Activated CD4-positive, CD25-positive, alpha-beta regulatory T cell treated with anti-CD3 and anti-CD28 coated beads, Interleukin-2, amount 50 U/mL, for 72 hours (primary cell): ENCODE data around the gene DNAJA2.

Source experiments
- DNase-seq: peaks from one replicate; pipeline ENCODE4 v3.0.0; 2021

DNAJA2 gene

DNA sequence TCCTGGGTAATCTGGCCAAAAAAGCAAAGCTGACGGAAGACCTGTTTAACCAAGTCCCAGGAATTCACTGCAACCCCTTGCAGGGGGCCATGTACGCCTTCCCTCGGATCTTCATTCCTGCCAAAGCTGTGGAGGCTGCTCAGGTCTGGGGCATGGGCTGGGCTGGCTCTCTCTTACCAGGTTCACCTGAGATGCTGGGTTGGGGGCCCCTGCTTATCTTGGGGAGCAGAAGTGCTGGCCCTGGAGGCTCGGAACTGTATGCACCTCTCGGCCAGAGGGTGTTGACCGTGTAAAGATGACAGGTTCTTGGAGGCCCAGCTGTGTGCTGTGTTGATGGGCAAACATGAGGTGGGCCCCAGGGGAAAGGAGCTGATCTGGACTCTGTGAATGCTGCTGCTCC, 49.1 kb downstream of the DNAJA2 start:
- DNase-seq, result no peak

DNA sequence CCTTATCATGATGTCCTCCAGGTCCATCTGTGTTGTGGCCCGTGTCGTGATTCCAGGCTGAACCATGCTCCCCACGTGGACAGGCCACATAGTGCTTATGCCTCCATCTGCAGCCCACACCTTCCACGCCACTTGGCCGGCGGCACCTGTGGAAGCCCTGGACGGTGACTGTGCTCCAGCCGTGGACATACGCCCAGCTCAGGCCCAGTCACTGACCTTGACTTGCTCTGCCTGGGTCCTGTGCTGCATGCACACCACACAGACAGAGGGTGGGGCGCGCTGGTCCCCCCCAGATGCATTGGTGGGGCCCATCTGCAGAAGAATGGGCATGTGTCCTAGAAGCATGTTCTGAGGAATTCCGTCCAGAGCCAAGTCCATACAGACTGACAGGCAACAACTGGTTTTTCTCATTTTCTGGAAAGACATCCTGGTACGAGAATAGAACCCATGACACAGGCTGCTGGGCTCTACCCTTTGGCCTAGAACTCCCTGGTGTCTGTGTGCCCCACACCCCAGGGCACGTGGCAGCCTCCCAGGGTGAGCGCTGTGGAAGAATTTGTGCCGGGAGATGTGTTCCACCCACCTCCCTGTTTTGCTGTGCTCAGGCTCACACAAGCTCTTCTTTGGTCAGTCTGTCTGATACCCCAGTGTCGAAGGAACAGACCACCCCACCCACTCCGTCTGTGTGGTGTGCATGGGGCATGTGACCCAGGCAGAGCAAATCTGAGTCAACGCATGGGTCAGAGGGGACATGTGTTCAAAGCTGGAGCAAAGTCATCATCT, 49.8 kb downstream of the DNAJA2 start:
- no peak for DNase-seq

DNA sequence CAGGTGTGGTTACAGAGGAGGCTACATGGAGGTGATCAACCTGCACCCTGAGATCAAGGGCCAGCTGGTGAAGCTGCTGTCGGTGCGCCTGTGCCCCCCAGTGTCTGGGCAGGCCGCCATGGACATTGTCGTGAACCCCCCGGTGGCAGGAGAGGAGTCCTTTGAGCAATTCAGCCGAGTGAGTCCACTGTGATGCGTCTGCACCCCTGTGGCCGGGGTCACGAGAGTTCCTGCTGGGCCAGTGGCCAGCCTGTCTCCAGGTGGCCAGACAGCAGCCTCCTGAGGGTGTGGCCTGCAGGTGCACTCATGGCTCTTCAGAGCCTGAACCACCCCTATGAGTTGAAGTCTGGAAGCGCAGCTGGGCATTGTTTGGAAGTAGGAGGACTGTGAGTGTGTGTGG, 51.2 kb downstream of the DNAJA2 start:
- no peak for DNase-seq

DNA sequence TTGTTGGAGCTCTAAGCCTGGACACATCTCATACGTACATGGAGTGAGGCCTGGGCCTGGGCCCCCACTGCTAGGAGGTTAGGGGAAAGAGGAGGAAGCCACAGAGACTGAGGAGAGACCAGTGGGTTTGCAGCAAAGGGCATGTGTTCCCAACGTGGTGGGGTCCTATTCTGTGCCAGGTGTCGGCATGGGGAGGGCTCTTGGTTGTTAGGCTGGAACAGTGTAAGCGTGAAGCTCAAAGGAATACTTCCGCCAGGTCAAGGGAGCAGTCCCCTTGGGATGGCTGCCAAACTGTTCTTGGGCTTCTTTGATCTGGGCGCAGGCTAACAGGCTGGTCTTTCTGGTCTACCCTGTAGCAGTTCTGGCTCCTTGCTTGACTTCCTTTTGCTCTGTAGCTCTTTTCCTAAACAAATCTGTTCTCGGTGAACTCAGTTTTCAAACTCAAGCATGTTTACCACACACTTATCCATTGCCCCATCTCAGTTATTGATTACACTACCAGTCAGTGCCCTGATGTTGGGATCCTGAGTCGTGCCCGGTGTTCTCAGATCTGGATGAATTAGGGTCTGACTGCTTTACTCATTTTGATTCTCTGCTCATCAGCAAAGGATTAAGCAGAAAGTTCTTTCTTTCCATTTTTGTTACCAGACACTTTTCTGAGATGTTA, 52.9 kb downstream of the DNAJA2 start:
- DNase-seq, result no peak

DNA sequence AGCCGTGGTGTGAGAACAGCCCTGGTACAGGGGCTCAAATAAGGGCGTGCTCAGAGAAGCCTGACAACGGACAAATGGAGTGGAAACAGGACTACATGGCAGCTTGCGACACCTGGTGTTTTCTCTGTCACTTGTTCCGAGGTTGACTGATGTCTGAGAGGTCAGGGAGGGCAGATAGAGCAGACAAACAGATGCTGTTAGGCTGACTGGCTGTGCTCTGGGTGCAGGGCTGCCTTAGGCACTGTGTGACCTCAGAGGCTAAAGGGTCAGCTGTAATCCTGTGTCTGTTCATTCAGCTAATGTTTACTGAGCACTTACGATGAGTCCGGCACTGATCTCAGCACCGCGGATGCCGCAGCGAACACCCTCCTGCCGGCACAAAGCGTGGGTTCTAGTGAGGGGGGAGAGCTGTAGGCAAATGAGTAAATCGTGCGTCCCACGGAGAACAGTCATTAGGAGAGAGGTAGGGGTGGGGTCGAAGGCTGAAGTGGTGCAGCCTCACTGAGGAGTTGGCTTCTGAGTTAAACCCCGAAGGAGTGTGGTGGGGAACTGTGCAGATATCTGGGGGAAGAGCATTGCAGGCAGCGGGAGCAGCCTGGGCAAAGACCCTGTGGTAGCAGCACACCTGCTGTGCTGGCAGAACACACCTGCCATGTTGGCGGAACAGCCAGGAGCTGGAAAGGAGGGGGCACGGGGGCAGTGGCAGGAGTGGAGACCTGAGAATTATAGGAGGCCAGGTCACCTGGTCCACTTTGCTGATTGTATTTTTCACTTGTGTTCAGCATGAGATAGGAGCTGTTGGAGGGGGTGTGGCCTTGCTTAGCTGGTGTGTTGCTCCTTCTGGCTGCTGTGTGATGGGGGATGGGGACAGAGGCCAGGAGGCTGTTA, 54.3 kb downstream of the DNAJA2 start:
- DNase-seq, result no peak

DNA sequence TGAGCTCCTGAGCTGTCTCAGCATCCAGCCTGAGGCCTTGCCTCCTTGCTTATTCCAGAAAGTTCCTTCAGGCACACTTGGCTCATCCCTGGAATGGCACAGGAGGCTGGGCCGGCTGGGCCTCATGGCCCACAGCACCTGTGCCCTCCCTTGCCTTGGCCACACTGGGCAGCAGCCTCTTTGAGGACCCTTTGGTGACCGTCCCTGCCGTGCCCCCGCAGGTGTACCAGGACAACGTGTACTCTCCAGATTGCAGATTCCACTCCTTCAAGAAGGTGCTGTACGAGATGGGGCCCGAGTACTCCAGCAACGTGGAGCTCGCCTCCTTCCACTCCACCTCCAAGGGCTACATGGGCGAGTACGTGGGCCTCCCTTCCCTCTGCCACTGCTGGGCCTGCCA, 55.1 kb downstream of the DNAJA2 start:
- no peak for DNase-seq

DNA sequence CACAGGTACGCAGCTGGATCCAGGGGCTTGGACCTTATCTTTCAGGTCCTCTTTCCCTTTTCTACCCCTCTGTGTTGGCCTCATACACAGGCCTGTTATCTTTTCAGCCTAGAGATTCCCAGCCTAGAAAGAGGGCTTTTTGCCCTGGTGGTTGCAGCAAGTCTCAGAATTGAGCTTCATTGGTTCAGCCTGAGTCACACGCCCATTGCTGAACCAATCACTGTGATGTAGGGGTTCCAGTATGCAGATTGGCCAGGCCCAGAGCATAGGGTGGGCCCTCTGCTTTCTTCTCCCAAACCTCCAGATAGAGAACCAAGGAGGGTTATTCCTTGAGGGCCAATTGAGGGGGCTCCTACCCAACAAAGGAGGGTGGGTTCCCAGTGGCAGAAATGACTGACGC, 56.5 kb downstream of the DNAJA2 start:
- no peak for DNase-seq

DNA sequence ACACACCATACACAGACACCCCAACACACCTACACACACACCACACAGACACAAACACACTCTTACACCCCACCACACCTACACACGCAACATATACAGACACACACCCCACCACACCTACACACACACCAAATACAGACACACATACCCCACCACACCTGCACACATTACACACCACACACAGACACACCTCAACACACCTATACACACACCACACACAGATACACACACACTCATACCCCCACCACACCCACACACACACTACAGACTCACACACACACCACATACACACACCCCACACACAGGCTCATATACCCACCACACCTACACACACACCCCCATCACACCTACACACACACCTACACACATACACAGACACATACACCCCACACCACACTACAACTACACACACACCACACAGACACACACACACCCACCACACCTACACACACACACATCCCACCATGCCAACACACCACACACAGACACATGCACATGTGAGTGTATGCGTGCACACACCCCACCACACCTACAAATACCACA, 57.9 kb downstream of the DNAJA2 start:
- no peak for DNase-seq

DNA sequence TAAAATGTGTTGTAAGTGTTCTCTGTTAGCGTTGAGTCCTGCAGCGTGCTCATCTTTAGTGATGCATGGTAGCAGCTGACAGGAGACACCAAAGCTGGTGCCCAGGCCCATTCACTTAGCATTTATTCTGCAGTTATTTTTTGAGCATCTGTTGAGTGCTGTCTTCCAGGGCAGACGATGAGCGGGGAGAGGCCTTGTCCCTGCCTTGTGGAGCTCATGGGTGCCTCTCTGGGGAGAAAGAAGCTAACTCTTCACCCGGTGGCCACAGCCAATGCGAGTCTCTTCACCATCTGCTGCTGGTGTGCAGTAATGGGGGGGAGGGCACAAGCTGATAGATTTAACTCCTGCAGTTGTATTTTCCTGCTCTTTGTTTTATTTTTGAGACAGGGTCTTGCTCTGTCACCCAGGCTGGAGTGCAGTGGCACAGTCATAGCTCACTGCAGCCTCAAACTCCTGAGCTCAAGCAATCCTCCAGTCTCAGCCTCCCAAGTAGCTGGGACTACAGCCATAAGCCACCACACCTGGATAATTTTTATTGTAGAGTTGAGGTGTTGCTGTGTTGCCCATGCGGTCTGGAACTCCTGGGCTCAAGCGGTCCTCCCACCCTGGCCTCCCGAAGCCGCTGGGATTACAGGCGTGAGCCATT, 58.8 kb downstream of the DNAJA2 start:
- no peak for DNase-seq

DNA sequence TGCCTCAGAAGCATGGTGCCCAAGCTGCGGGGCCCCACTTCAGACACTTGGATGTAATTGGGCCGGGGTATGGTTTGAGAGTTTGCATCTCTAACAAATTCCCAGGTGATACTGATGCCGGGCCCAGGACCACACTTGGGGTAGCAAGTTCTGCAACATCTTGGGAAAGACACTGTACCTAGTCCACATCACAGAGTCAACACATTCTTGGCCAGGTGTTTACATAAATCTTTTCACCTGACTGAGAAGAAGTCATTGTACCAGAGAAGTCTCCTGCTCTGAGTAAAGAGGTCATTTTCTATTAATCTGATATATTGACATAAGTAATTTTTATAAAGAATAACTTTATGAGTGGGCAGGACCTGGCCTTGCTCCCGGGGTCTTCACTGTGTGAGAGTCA, 61.8 kb downstream of the DNAJA2 start:
- no peak for DNase-seq

DNA sequence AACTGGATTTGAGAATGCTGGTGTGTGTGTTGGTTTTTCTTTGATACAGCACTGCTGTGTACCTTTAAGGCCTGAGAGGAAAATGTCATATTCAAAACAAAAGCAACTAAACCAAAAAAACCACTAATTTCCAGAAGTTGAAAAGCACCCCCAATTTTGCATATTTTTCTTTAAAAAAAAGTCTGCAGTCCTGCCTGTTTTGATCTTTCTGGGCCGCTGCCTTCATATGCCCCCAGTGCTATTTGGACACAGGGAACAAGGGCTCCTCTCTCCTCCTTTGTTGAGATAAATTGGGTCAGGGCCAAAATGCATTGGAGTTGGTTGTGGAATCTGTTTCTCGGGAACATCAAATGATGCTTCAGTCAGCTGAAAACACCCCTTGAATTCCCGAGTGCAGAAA, 62.4 kb downstream of the DNAJA2 start:
- no peak for DNase-seq

DNA sequence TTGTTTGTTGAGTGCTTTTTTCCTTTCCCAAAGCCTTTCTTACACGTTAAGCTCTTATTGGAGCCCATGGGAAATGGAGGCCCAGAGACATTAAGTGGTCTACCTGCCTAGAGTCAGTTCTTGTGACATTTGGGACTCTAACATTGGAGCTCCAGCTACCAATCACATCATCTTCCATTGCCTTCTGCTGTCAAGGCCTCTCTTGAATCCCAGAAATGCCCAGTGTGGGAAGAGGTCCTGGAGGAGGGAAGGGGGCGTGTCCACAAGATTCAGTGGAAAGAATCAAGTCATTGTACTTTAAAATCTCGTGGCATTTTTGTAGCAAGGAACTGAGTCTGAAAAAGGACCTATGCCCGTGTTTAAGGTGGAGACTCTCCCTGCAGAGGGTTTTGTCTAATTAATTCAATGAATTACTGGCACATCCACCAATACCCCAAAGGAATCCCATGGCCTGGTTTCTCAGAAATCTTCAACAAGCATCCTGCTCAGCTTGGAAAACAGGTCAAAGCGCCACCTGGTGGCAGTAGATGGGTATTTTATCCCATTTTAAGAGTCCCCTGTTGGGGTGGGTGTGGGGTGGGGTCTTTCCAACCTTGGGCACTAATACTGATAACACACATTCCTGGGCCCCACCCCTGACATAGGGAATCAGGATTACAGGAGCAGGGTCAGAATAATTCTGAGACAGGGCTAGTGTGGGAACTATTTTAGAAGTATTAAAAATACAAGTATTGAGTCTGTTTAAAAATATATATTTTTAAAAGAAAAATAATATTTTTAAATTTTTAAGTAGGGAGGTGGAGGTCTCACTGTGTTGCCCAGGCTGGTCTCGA, 64.7 kb downstream of the DNAJA2 start:
- DNase-seq, result peak; percentile 57

DNA sequence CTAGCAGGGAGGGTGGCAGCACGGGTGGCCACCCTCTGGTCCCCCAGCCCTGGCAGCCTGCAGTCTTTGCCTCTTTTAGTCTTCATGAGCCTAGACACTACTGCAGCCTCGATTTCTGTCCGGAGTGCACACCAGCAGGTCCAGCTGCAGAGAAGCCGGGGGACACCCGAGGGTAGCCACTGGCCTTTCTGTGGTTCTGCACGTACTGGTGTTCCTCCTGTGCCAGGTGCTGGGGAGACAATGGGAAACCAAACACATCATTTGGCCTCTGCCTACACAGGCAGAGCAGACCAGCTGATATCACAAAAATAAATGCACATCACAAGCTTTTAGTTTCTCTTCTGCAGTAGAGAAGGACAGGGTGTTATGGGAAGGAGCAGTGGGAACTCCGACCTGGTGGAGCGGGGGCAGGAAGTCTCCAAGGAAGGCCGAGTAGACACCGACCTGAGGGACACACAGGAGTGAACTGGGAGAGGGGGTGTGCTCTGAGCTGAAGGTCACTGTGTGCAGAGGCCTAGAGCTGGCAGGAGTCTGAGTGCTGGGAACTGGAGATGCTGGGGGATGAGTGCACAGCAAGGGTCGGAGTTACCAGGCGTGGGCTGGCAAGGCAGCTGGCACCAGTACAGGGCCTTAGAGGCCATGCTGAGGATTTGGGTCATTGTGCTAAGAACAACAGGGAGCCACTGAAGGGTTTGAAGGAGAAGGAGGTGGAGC, 66.3 kb downstream of the DNAJA2 start:
- no peak for DNase-seq

DNA sequence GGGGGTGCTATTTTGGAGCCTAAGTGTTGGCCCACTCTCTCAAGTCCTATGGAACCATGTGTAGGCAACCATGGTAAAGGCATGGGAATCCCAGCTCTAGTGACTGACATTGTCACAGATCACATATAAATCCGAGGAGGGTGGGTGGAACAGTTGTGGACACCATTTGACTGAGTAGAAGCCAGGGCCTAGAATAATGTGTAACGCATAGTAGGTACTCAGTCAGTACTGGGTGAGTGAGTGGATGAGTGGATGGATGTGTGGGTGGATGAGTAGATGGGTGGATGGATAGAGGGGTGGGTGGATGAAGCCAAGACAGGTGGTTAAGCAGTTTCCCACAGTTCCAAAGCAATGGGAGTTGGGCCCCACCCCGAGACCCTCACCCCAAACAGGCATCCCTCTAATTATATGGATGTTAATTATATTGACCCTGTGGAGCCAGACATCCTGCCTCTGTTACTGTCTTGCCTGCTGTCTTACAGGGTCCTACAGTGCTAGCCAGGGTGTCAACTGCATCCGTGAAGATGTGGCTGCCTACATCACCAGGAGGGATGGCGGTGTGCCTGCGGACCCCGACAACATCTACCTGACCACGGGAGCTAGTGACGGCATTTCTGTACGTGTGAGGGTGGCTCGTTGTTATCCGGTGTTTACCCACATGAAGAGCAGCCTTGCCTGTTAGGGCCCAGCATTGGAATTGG, 67.0 kb downstream of the DNAJA2 start:
- no peak for DNase-seq
